GM12878 (cell line): ENCODE results near the gene MIPOL1. TPM values are rescaled to one million over a fixed set of nuclear protein-coding genes. Genes with fewer than 3 reads are reported as not detected.

Experiments used
- ATAC-seq: fragments of 200-7000 bp; cut with Tn5 transposase; 3 replicates; pipeline ENCODE4 v1.9.1; 2020; ENCODE audit warnings: mild to moderate bottlenecking, moderate library complexity
- BruUV-seq: library from RNA; stranded (reverse); fragments of 400-500 nt; replicated peaks from 2 replicates; lab custom pipeline; 2021; lab: Mats Ljungman, UMichigan
- CTCF ChIA-PET: fragments of 300-600 bp; sonication (Branson Sonifier 250); formaldehyde crosslinking; extraction: SDS; loops from one replicate; lab custom pipeline; 2021; ENCODE audit warnings: inconsistent platforms; lab: Yijun Ruan, JAX
- POLR2A ChIA-PET: fragments of 350-600 bp; formaldehyde crosslinking; extraction: SDS; loops from one replicate; lab custom pipeline; 2021; ENCODE audit warnings: inconsistent platforms; lab: Charles Lee
- RAD21 ChIA-PET: fragments of 300-600 bp; sonication (Branson Sonifier 250); formaldehyde crosslinking; loops from one replicate; lab custom pipeline; 2023; ENCODE audit warnings: antibody characterized with exemption; ENCODE audit not compliant: unreplicated experiment; lab: Charles Lee
- SMC1A ChIA-PET: fragments of 300-600 bp; sonication (Branson Sonifier 250); formaldehyde crosslinking; loops from one replicate; lab custom pipeline; 2023; ENCODE audit not compliant: unreplicated experiment, uncharacterized antibody; lab: Charles Lee
- DNase-seq: peaks from one replicate; pipeline ENCODE4 v3.0.0-alpha.2; 2011; ENCODE audit warnings: low read depth, low spot score
- FAIRE-seq: peaks from 3 replicates; lab custom pipeline; 2011; peaks lifted over from hg19 to GRCh38; lab: Jason Lieb, UNC
- H2AFZ ChIP-seq: 2 replicates; pipeline ENCODE4 v1.6.0; 2011; ENCODE audit warnings: low read depth, low read length, control low read depth; ENCODE audit not compliant: control insufficient read depth
- H3K27ac ChIP-seq: 2 replicates; pipeline ENCODE4 v1.5.1; 2011; ENCODE audit warnings: control low read depth; ENCODE audit not compliant: control insufficient read depth, insufficient read depth
- H3K27me3 ChIP-seq, 2 experiments: replicated peaks in 1 of 2; 2 replicates each; pipeline versions ENCODE4 v1.6.0 to v1.6.1; 2011; ENCODE audit warnings: low read length in 1 of 2; ENCODE audit not compliant: control insufficient read depth in 2 of 2, insufficient read depth in 2 of 2
- H3K36me3 ChIP-seq, 2 experiments: 2 replicates each; pipeline ENCODE4 v1.5.1; 2011; ENCODE audit warnings: low read length in 1 of 2; ENCODE audit not compliant: control insufficient read depth in 2 of 2, insufficient read depth in 2 of 2
- H3K4me1 ChIP-seq: 2 replicates; pipeline ENCODE4 v1.6.1; 2011; ENCODE audit warnings: mild to moderate bottlenecking, low read length, moderate library complexity, mixed read lengths; ENCODE audit not compliant: control insufficient read depth, insufficient read depth
- H3K4me2 ChIP-seq: 2 replicates; pipeline ENCODE4 v1.6.0; 2011; ENCODE audit warnings: control low read depth; ENCODE audit not compliant: control insufficient read depth, insufficient read depth
- H3K4me3 ChIP-seq: fragments of 200-600 bp; sonication (generic); 2 replicates; pipeline ENCODE4 v1.5.1; 2016
- H3K79me2 ChIP-seq: 2 replicates; pipeline ENCODE4 v1.6.0; 2011; ENCODE audit warnings: low read length; ENCODE audit not compliant: control insufficient read depth, insufficient read depth
- H3K9ac ChIP-seq: 2 replicates; pipeline ENCODE4 v1.8.0; 2011; ENCODE audit warnings: low read length, control low read depth, mixed read lengths; ENCODE audit not compliant: control insufficient read depth, insufficient read depth
- H3K9me3 ChIP-seq: replicated peaks from 3 replicates; pipeline ENCODE4 v1.5.1; 2011; ENCODE audit warnings: mild to moderate bottlenecking, low read length; ENCODE audit not compliant: control insufficient read depth, insufficient read depth
- H4K20me1 ChIP-seq: 2 replicates; pipeline ENCODE4 v1.6.0; 2011; ENCODE audit not compliant: control insufficient read depth, insufficient read depth
- CTCF ChIP-seq, 3 experiments: IDR thresholded peaks in 2 of 3; conservative IDR thresholded peaks in 1 of 3; 2 replicates each; pipeline ENCODE4 v1.5.1; 2011; ENCODE audit warnings: low read depth in 3 of 3, low read length in 3 of 3, mild to moderate bottlenecking in 3 of 3, control low read depth in 2 of 3, moderate library complexity in 2 of 3, inconsistent platforms in 1 of 3, mixed read lengths in 1 of 3; ENCODE audit not compliant: control insufficient read depth in 2 of 3, insufficient read depth in 1 of 3; ENCODE audit errors: extremely low read depth in 1 of 3
- NR2F1 ChIP-seq: fragments of 450-650 bp; conservative IDR thresholded peaks from 2 replicates; pipeline ENCODE4 v1.6.1; 2017; ENCODE audit warnings: mild to moderate bottlenecking
- POU2F2 ChIP-seq: IDR thresholded peaks from 3 replicates; pipeline ENCODE4 v1.6.1; 2011; ENCODE audit warnings: low read depth, mild to moderate bottlenecking, low read length, borderline replicate concordance
- RAD21 ChIP-seq: IDR thresholded peaks from 2 replicates; pipeline ENCODE4 v1.6.1; 2011; ENCODE audit warnings: mild to moderate bottlenecking, low read depth, low read length, moderate library complexity; ENCODE audit not compliant: insufficient read depth
- RAD51 ChIP-seq: fragments of 450-650 bp; IDR thresholded peaks from 2 replicates; pipeline ENCODE4 v1.6.1; 2016; ENCODE audit warnings: moderate library complexity, mild to moderate bottlenecking, inconsistent platforms
- TAF1 ChIP-seq: IDR thresholded peaks from 2 replicates; pipeline ENCODE4 v1.6.1; 2011; ENCODE audit warnings: mild to moderate bottlenecking, low read depth, low read length, borderline replicate concordance
- TARDBP ChIP-seq: IDR thresholded peaks from 2 replicates; pipeline ENCODE4 v1.6.1; 2016; ENCODE audit warnings: borderline replicate concordance
- WGBS: methylation state at CpG from one replicate; pipeline ENCODE4 v1.1.6; 2016; ENCODE audit warnings: low lambda C conversion rate; ENCODE audit not compliant: insufficient replicate concordance, insufficient coverage; ENCODE audit errors: missing lambda C conversion rate; 5-methylcytosine and 5-hydroxymethylcytosine counted together
- in situ Hi-C: fragments of 300-500 bp; cut with MboI; formaldehyde crosslinking; loops from 9 replicates; pipeline ENCODE4 v1.14.3; 2018; ENCODE audit warnings: mixed read lengths
- intact Hi-C: fragments of 100-400 bp; cut with micrococcal nuclease; formaldehyde crosslinking; loops from one replicate; pipeline ENCODE4 v1.14.2; 2022; ENCODE audit not compliant: unreplicated experiment
- polyA plus RNA-seq, 11 experiments: library from polyadenylated mRNA; depleted of rRNA in 4 of 11; unstranded in 6 of 11; stranded (reverse) in 5 of 11; fragments of >200 nt; fragmentation: Nextera tagmentation in 4 of 11; fragmentation: Illumina TruSeq in 1 of 11; extraction: Ambion mirVana in 4 of 11; extraction: Trizol in 1 of 11; gene quantifications; 1 replicate in 1 of 11; 2 replicates in 10 of 11; pipeline versions ENCODE4 v1.2.1 to v1.2.3, GENCODE V29; 2011 to 2016; ENCODE audit warnings: inconsistent platforms in 2 of 11, missing spikeins in 2 of 11, low read depth in 1 of 11
- total RNA-seq, 4 experiments: library from RNA; depleted of rRNA in 3 of 4; stranded (reverse); fragments of >200 nt in 3 of 4; fragmentation: Illumina TruSeq in 1 of 4; extraction: Trizol in 1 of 4; gene quantifications; 2 replicates each; pipeline versions ENCODE4 v1.2.1 to v1.2.3, GENCODE V29; 2013 to 2021
- TF ChIP-seq, protein P1 (sequence below): fragments of 450-650 bp; formaldehyde crosslinking; IDR thresholded peaks from 2 replicates; pipeline ENCODE4 v1.4.0; 2022; ENCODE audit warnings: mild to moderate bottlenecking, moderate library complexity
- TF ChIP-seq, protein P2 (sequence below): fragments of 450-650 bp; IDR thresholded peaks from 2 replicates; pipeline ENCODE4 v1.6.1; 2014; ENCODE audit warnings: mild to moderate bottlenecking
- TF ChIP-seq, protein P3 (sequence below): fragments of 150-350 bp; IDR thresholded peaks from 2 replicates; pipeline ENCODE4 v1.6.1; 2014; ENCODE audit warnings: mild to moderate bottlenecking, low read depth, low read length
- TF ChIP-seq, protein P4 (sequence below): fragments of 450-650 bp; IDR thresholded peaks from 2 replicates; pipeline ENCODE4 v1.6.1; 2017; ENCODE audit warnings: mild to moderate bottlenecking, low read depth, inconsistent platforms; ENCODE audit not compliant: poor library complexity, severe bottlenecking
- TF ChIP-seq, protein P5 (sequence below): IDR thresholded peaks from 2 replicates; pipeline ENCODE4 v1.6.1; 2011; ENCODE audit warnings: low read depth, low read length, improper control_type of control experiment, borderline replicate concordance

MIPOL1 gene
- total and polyA plus RNA-seq, 10 of the 15 experiments (the other 5 are each of a cell fraction or from before 2014, with no cell fraction given), result 0.06 TPM; not detected in 9

DNA sequence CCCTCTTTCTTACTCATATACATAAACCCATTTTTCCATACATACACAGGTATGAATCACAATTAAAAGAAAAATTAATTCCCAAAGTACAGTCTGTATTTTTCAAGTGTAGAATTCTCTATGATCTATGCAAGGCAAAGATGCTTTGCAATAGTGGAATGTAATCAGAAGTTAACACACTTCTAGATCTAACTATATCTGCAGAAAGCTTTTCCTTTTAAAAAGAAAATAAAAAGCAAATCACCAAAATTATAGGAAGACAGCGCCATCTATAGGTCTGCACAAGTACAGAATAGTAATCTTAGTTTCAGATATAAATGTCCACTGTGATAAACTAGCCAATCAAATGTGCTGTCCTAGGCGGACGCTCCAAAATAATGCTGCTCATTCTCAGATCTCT lies 47.3 kb upstream of the MIPOL1 start:
- Histone ChIP-seq H3K27ac (no peak overlapping the region), H3K36me3 (no peaks in the 10 kb centered on the region), H3K4me2 (no peak overlapping the region), H3K9me3 (no peaks in the 10 kb centered on the region; the same call in 2 of the 3 replicates), H3K9ac (no peak overlapping the region), H3K79me2 (no peaks in the 10 kb centered on the region), H3K4me3 (no peak overlapping the region), H3K4me1 (no peaks in the 10 kb centered on the region), H2AFZ (no peak overlapping the region), H3K27me3 (no peaks in the 10 kb centered on the region), H4K20me1 (no peaks in the 10 kb centered on the region)
- POLR2A ChIA-PET, result no interaction called here
- DNase-seq (no peak), FAIRE-seq (no peak), ATAC-seq (peak; percentile 57)
- CTCF ChIA-PET, result interaction anchor here (0.6 to 2.9 kb wide), 19 partner anchors 9 to 1127 kb away, joined by 3 to 44 read pairs (median 4); partner anchors contain the start of gene SLC25A21
- WGBS, result 0% methylated on average over 3 of the region's 3 CpGs
- no TSS peak for BruUV-seq
- RAD21 ChIA-PET, result interaction anchor here (1.0 to 1.2 kb wide), 3 partner anchors 209 to 1267 kb away, joined by 3 to 6 read pairs (median 3); no protein-coding TSS in a partner anchor
- in situ Hi-C loops (loop anchor here (10.0 kb wide), 1 partner anchor 596 kb away; no protein-coding TSS in a partner anchor), intact Hi-C loops (no loop called here)
- SMC1A ChIA-PET, result interaction anchor here (0.6 to 2.6 kb wide), 5 partner anchors 10 to 1080 kb away, joined by 3 to 11 read pairs (median 5); no protein-coding TSS in a partner anchor
- TF ChIP-seq TARDBP (no peak), TAF1 (no peak), CTCF (IDR thresholded peaks at IDR 0.05 in 2 of 3, conservative IDR thresholded peaks at IDR 0.05 in 1 of 3; ENCODE audit: control insufficient read depth in 2 of 3, extremely low read depth in 1 of 3, insufficient read depth in 1 of 3, low read depth in 3 of 3, low read length in 3 of 3) (peak; percentile 32 to 45 (median 41); a peak in 4 of 6 replicates), NR2F1 (no peak), RAD21 (peak; percentile 49), RAD51 (no peak), POU2F2 (no peak)
- TF ChIP-seq, protein P1, sequence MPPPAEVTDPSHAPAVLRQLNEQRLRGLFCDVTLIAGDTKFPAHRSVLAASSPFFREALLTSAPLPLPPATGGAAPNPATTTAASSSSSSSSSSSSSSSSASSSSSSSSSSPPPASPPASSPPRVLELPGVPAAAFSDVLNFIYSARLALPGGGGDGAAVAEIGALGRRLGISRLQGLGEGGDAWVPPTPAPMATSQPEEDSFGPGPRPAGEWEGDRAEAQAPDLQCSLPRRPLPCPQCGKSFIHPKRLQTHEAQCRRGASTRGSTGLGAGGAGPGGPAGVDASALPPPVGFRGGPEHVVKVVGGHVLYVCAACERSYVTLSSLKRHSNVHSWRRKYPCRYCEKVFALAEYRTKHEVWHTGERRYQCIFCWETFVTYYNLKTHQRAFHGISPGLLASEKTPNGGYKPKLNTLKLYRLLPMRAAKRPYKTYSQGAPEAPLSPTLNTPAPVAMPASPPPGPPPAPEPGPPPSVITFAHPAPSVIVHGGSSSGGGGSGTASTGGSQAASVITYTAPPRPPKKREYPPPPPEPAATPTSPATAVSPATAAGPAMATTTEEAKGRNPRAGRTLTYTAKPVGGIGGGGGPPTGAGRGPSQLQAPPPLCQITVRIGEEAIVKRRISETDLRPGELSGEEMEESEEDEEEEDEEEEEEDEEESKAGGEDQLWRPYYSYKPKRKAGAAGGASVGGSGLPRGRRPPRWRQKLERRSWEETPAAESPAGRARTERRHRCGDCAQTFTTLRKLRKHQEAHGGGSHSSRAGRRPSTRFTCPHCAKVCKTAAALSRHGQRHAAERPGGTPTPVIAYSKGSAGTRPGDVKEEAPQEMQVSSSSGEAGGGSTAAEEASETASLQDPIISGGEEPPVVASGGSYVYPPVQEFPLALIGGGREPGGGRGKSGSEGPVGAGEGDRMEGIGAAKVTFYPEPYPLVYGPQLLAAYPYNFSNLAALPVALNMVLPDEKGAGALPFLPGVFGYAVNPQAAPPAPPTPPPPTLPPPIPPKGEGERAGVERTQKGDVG, result no peak
- TF ChIP-seq, protein P2, sequence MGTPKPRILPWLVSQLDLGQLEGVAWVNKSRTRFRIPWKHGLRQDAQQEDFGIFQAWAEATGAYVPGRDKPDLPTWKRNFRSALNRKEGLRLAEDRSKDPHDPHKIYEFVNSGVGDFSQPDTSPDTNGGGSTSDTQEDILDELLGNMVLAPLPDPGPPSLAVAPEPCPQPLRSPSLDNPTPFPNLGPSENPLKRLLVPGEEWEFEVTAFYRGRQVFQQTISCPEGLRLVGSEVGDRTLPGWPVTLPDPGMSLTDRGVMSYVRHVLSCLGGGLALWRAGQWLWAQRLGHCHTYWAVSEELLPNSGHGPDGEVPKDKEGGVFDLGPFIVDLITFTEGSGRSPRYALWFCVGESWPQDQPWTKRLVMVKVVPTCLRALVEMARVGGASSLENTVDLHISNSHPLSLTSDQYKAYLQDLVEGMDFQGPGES, result no peak
- TF ChIP-seq, protein P3, sequence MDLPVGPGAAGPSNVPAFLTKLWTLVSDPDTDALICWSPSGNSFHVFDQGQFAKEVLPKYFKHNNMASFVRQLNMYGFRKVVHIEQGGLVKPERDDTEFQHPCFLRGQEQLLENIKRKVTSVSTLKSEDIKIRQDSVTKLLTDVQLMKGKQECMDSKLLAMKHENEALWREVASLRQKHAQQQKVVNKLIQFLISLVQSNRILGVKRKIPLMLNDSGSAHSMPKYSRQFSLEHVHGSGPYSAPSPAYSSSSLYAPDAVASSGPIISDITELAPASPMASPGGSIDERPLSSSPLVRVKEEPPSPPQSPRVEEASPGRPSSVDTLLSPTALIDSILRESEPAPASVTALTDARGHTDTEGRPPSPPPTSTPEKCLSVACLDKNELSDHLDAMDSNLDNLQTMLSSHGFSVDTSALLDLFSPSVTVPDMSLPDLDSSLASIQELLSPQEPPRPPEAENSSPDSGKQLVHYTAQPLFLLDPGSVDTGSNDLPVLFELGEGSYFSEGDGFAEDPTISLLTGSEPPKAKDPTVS, result no peak
- TF ChIP-seq, protein P4, sequence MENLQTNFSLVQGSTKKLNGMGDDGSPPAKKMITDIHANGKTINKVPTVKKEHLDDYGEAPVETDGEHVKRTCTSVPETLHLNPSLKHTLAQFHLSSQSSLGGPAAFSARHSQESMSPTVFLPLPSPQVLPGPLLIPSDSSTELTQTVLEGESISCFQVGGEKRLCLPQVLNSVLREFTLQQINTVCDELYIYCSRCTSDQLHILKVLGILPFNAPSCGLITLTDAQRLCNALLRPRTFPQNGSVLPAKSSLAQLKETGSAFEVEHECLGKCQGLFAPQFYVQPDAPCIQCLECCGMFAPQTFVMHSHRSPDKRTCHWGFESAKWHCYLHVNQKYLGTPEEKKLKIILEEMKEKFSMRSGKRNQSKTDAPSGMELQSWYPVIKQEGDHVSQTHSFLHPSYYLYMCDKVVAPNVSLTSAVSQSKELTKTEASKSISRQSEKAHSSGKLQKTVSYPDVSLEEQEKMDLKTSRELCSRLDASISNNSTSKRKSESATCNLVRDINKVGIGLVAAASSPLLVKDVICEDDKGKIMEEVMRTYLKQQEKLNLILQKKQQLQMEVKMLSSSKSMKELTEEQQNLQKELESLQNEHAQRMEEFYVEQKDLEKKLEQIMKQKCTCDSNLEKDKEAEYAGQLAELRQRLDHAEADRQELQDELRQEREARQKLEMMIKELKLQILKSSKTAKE, result no peak
- TF ChIP-seq, protein P5, sequence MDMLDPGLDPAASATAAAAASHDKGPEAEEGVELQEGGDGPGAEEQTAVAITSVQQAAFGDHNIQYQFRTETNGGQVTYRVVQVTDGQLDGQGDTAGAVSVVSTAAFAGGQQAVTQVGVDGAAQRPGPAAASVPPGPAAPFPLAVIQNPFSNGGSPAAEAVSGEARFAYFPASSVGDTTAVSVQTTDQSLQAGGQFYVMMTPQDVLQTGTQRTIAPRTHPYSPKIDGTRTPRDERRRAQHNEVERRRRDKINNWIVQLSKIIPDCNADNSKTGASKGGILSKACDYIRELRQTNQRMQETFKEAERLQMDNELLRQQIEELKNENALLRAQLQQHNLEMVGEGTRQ, result no peak
